Neural cell (in vitro differentiated cells): ENCODE data around the gene NPTN. TPM values are rescaled to one million over a fixed set of nuclear protein-coding genes. Genes with fewer than 3 reads are reported as not detected.

Experiments
- H2AFZ ChIP-seq: fragments of 200-600, 300-800 bp; sonication (generic), shearing (Covaris generic); 2 replicates; pipeline ENCODE4 v1.6.0; 2014; ENCODE audit warnings: low read depth, mild to moderate bottlenecking, antibody characterized with exemption, low read length, moderate library complexity
- H3F3A ChIP-seq: fragments of 200-600 bp; shearing (Covaris generic); 2 replicates; pipeline ENCODE4 v1.6.1; 2016; ENCODE audit warnings: mild to moderate bottlenecking, moderate library complexity, mixed read lengths, antibody characterized with exemption, low read length; ENCODE audit not compliant: insufficient read depth, poor library complexity, severe bottlenecking
- H3K27ac ChIP-seq: fragments of 200-600, 300-800 bp; sonication (generic), shearing (Covaris generic); 2 replicates; pipeline ENCODE4 v1.5.1; 2014; ENCODE audit warnings: mild to moderate bottlenecking, low read length, moderate library complexity
- H3K27me3 ChIP-seq: fragments of 300-800, 200-600 bp; sonication (generic), shearing (Covaris generic); 2 replicates; pipeline ENCODE4 v1.6.0; 2014; ENCODE audit warnings: mild to moderate bottlenecking, low read depth, low read length, moderate library complexity; ENCODE audit not compliant: insufficient read depth
- H3K36me3 ChIP-seq: fragments of 300-800, 200-600 bp; sonication (generic), shearing (Covaris generic); 2 replicates; pipeline ENCODE4 v1.5.1; 2014; ENCODE audit warnings: mild to moderate bottlenecking, antibody characterized with exemption, low read length, moderate library complexity; ENCODE audit not compliant: insufficient read depth
- H3K4me2 ChIP-seq: fragments of 300-800, 200-600 bp; sonication (generic), shearing (Covaris generic); 2 replicates; pipeline ENCODE4 v1.6.0; 2014; ENCODE audit warnings: mild to moderate bottlenecking, low read length
- H3K4me3 ChIP-seq: fragments of 300-800, 200-600 bp; sonication (generic), shearing (Covaris generic); 2 replicates; pipeline ENCODE4 v1.5.1; 2014; ENCODE audit warnings: mild to moderate bottlenecking, low read length, moderate library complexity
- H3K79me2 ChIP-seq: fragments of 200-600 bp; shearing (Covaris generic); replicated peaks from 2 replicates; pipeline ENCODE4 v1.6.0; 2014; ENCODE audit warnings: mild to moderate bottlenecking, low read length, moderate library complexity; ENCODE audit not compliant: insufficient read depth
- H3K9ac ChIP-seq: fragments of 300-800, 200-600 bp; sonication (generic), shearing (Covaris generic); 2 replicates; pipeline ENCODE4 v1.6.1; 2016; ENCODE audit warnings: mild to moderate bottlenecking, low read length, mixed read lengths
- H3K9me2 ChIP-seq: fragments of 200-600 bp; shearing (Covaris generic); 2 replicates; pipeline ENCODE4 v1.6.1; 2016; ENCODE audit warnings: mild to moderate bottlenecking, low read length, mixed read lengths; ENCODE audit not compliant: insufficient read depth
- H3K9me3 ChIP-seq: fragments of 200-600, 300-800 bp; sonication (generic), shearing (Covaris generic); 2 replicates; pipeline ENCODE4 v1.6.1; 2016; ENCODE audit warnings: mild to moderate bottlenecking, mixed run types, low read length, moderate library complexity, mixed read lengths
- H4K20me1 ChIP-seq: fragments of 200-600 bp; shearing (Covaris generic); 2 replicates; pipeline ENCODE4 v1.6.1; 2016; ENCODE audit warnings: mild to moderate bottlenecking, mixed run types; ENCODE audit not compliant: insufficient read depth
- EP300 ChIP-seq: fragments of 450-650 bp; conservative IDR thresholded peaks from 2 replicates; pipeline ENCODE4 v1.6.1; 2014; ENCODE audit warnings: antibody characterized with exemption, mild to moderate bottlenecking, moderate library complexity; ENCODE audit not compliant: poor library complexity, severe bottlenecking
- EZH2 ChIP-seq: fragments of 200-600, 300-800 bp; shearing (Covaris generic), sonication (generic); IDR thresholded peaks from 2 replicates; pipeline ENCODE4 v1.6.1; 2014; ENCODE audit warnings: antibody characterized with exemption, low read length, borderline replicate concordance, mild to moderate bottlenecking; ENCODE audit not compliant: insufficient read depth, poor library complexity, severe bottlenecking
- MXI1 ChIP-seq: fragments of 450-650 bp; conservative IDR thresholded peaks from 2 replicates; pipeline ENCODE4 v1.6.1; 2014; ENCODE audit warnings: antibody characterized with exemption, mild to moderate bottlenecking; ENCODE audit not compliant: poor library complexity, severe bottlenecking
- POLR2AphosphoS5 ChIP-seq: IDR thresholded peaks from 2 replicates; pipeline ENCODE4 v1.6.1; 2012
- RAD21 ChIP-seq: fragments of 450-650 bp; conservative IDR thresholded peaks from 2 replicates; pipeline ENCODE4 v1.6.1; 2014; ENCODE audit warnings: antibody characterized with exemption, mild to moderate bottlenecking, moderate library complexity
- SMC3 ChIP-seq: fragments of 450-650 bp; conservative IDR thresholded peaks from 2 replicates; pipeline ENCODE4 v1.6.1; 2014; ENCODE audit warnings: antibody characterized with exemption, mild to moderate bottlenecking, moderate library complexity; ENCODE audit not compliant: poor library complexity
- TAF1 ChIP-seq: IDR thresholded peaks from 2 replicates; pipeline ENCODE4 v1.6.1; 2012; ENCODE audit warnings: low read depth
- polyA plus RNA-seq: library from polyadenylated mRNA; depleted of rRNA; stranded (reverse); fragments of >200 nt; gene quantifications from 2 replicates; pipeline ENCODE4 v1.2.3, GENCODE V29; 2014
- TF ChIP-seq, protein P1 (sequence below): IDR thresholded peaks from 2 replicates; pipeline ENCODE4 v1.6.1; 2012; ENCODE audit warnings: borderline replicate concordance
- TF ChIP-seq, protein P2 (sequence below): fragments of 450-650 bp; IDR thresholded peaks from 2 replicates; pipeline ENCODE4 v1.5.1; 2014; ENCODE audit warnings: antibody characterized with exemption, mild to moderate bottlenecking, moderate library complexity; ENCODE audit not compliant: poor library complexity, severe bottlenecking

The NPTN gene
- polyA plus RNA-seq, 1 donor from 2014 or later, result 237 TPM

DNA sequence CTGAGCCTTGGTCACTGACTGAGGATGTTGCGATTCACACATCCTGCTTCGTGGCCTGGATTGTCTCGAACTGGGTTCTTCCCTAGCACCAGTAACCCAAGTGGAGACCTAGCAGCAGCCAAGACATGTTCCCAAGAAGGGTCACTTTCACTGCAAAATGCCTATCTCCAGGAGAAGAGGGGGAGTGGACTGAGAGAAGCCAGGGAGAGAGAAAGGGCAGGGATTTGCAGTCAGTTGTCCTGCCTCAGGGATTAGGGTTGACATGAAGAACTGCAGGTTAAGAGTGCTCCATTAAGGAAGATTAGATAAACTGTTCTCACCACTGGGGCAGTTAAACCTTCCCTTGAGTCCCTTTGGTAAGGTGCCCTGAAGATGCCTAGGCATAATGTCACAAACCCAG lies 45.3 kb upstream of the NPTN start:
- Histone ChIP-seq H3K4me2 (no peak overlapping the region), H3K27me3 (no peaks in the 10 kb centered on the region)
- TF ChIP-seq, protein P1, sequence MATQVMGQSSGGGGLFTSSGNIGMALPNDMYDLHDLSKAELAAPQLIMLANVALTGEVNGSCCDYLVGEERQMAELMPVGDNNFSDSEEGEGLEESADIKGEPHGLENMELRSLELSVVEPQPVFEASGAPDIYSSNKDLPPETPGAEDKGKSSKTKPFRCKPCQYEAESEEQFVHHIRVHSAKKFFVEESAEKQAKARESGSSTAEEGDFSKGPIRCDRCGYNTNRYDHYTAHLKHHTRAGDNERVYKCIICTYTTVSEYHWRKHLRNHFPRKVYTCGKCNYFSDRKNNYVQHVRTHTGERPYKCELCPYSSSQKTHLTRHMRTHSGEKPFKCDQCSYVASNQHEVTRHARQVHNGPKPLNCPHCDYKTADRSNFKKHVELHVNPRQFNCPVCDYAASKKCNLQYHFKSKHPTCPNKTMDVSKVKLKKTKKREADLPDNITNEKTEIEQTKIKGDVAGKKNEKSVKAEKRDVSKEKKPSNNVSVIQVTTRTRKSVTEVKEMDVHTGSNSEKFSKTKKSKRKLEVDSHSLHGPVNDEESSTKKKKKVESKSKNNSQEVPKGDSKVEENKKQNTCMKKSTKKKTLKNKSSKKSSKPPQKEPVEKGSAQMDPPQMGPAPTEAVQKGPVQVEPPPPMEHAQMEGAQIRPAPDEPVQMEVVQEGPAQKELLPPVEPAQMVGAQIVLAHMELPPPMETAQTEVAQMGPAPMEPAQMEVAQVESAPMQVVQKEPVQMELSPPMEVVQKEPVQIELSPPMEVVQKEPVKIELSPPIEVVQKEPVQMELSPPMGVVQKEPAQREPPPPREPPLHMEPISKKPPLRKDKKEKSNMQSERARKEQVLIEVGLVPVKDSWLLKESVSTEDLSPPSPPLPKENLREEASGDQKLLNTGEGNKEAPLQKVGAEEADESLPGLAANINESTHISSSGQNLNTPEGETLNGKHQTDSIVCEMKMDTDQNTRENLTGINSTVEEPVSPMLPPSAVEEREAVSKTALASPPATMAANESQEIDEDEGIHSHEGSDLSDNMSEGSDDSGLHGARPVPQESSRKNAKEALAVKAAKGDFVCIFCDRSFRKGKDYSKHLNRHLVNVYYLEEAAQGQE, result no peak
- no peak for TF ChIP-seq EZH2
- no peak for TF ChIP-seq EP300
- TF ChIP-seq RAD21, result no peak
- TF ChIP-seq, protein P2, sequence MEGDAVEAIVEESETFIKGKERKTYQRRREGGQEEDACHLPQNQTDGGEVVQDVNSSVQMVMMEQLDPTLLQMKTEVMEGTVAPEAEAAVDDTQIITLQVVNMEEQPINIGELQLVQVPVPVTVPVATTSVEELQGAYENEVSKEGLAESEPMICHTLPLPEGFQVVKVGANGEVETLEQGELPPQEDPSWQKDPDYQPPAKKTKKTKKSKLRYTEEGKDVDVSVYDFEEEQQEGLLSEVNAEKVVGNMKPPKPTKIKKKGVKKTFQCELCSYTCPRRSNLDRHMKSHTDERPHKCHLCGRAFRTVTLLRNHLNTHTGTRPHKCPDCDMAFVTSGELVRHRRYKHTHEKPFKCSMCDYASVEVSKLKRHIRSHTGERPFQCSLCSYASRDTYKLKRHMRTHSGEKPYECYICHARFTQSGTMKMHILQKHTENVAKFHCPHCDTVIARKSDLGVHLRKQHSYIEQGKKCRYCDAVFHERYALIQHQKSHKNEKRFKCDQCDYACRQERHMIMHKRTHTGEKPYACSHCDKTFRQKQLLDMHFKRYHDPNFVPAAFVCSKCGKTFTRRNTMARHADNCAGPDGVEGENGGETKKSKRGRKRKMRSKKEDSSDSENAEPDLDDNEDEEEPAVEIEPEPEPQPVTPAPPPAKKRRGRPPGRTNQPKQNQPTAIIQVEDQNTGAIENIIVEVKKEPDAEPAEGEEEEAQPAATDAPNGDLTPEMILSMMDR, result no peak

GRCh38 chr15:73677733-73678132 lies 44.5 kb upstream of the NPTN start:
- Histone ChIP-seq H3K79me2 (no peaks in the 10 kb centered on the region), H3K4me3 (no peak overlapping the region), H3K9me3 (no peaks in the 10 kb centered on the region), H3K36me3 (no peaks in the 10 kb centered on the region), H3K27ac (no peak overlapping the region), H3F3A (no peaks in the 10 kb centered on the region), H3K4me2 (no peak overlapping the region), H2AFZ (no peak overlapping the region), H3K9ac (no peak overlapping the region), H4K20me1 (no peaks in the 10 kb centered on the region), H3K9me2 (no peaks in the 10 kb centered on the region), H3K27me3 (no peaks in the 10 kb centered on the region)
- TF ChIP-seq SMC3 (no peak), RAD21 (no peak), POLR2AphosphoS5 (no peak), EZH2 (no peak), EP300 (no peak), MXI1 (no peak), TAF1 (no peak)
- TF ChIP-seq, protein P1, result no peak
- TF ChIP-seq, protein P2, result no peak

More for the DNA sequence above, 45.3 kb upstream of the NPTN start:
- no peaks in the 10 kb centered on the region for H3K36me3 ChIP-seq
- no peaks in the 10 kb centered on the region for H4K20me1 ChIP-seq
- H3F3A ChIP-seq, result no peaks in the 10 kb centered on the region
- H3K4me3 ChIP-seq, result no peak overlapping the region
- H3K27ac ChIP-seq, result no peak overlapping the region
- H3K9me3 ChIP-seq, result no peaks in the 10 kb centered on the region
- no peaks in the 10 kb centered on the region for H3K79me2 ChIP-seq
- no peaks in the 10 kb centered on the region for H3K9me2 ChIP-seq
- H2AFZ ChIP-seq, result no peak overlapping the region
- H3K9ac ChIP-seq, result no peak overlapping the region
